Epidermal melanocyte (primary cell): ENCODE data around the gene ABHD17B.
"Not testable (repeated sequence)": the region's sequence is repeated elsewhere in the genome, so short reads cannot be mapped to it uniquely, and the experiment has no call there.

Source experiments
- DNase-seq: peaks from one replicate; pipeline ENCODE4 v3.0.0; 2011; ENCODE audit warnings: low spot score; ENCODE audit not compliant: insufficient read length

ABHD17B gene

GRCh38 chr9:71916834-71917534 lies 6.0 kb upstream of the ABHD17B start:
- DNase-seq: no peak

- DNase-seq: no peak
Observed at GRCh38 chr9:71915495-71915894, 4.5 kb upstream of the ABHD17B start.

- DNase-seq: no peak
Observed at GRCh38 chr9:71911908-71912335, 929 bp upstream of the ABHD17B start.

- no peak for DNase-seq
Observed at GRCh38 chr9:71910650-71911060, 338 bp downstream of the ABHD17B start.

- peak; percentile 40 for DNase-seq
Observed at GRCh38 chr9:71909887-71910649, 925 bp downstream of the ABHD17B start.

GRCh38 chr9:71908825-71909224 lies 2.2 kb downstream of the ABHD17B start:
- DNase-seq: no peak

- DNase-seq: no peak
Observed at GRCh38 chr9:71904076-71904475, 6.9 kb downstream of the ABHD17B start.

- DNase-seq: no peak
Observed at GRCh38 chr9:71901695-71902597, 9.0 kb downstream of the ABHD17B start.

GRCh38 chr9:71898756-71899155 lies 12.2 kb downstream of the ABHD17B start:
- not testable (repeated sequence) for DNase-seq

- no peak for DNase-seq
Observed at GRCh38 chr9:71897577-71897976, 13.4 kb downstream of the ABHD17B start.

GRCh38 chr9:71896761-71897160 lies 14.2 kb downstream of the ABHD17B start:
- DNase-seq: no peak

GRCh38 chr9:71895955-71896354 lies 15.0 kb downstream of the ABHD17B start:
- no peak for DNase-seq

GRCh38 chr9:71895117-71895516 lies 15.9 kb downstream of the ABHD17B start:
- no peak for DNase-seq

GRCh38 chr9:71891557-71892189 lies 19.3 kb downstream of the ABHD17B start:
- no peak for DNase-seq

- DNase-seq: no peak
Observed at GRCh38 chr9:71890042-71890679, 20.8 kb downstream of the ABHD17B start.

- no peak for DNase-seq
Observed at GRCh38 chr9:71887362-71887761, 23.6 kb downstream of the ABHD17B start.

- no peak for DNase-seq
Observed at GRCh38 chr9:71886541-71886940, 24.5 kb downstream of the ABHD17B start.

GRCh38 chr9:71886015-71886414 lies 25.0 kb downstream of the ABHD17B start:
- no peak for DNase-seq

GRCh38 chr9:71885467-71885866 lies 25.5 kb downstream of the ABHD17B start:
- no peak for DNase-seq

GRCh38 chr9:71884005-71884404 lies 27.0 kb downstream of the ABHD17B start:
- DNase-seq: no peak

- DNase-seq: no peak
Observed at GRCh38 chr9:71879644-71880174, 31.3 kb downstream of the ABHD17B start.
